HepG2 (cell line): ENCODE results near the gene PPM1G. TPM values are rescaled to one million over a fixed set of nuclear protein-coding genes. Genes with fewer than 3 reads are reported as not detected.
A peak's percentile ranks its signal among the peaks of the same experiment; 100 is the strongest.

Experiments used
- ATM ChIP-seq: fragments of 450-650 bp; IDR thresholded peaks from 2 replicates; pipeline ENCODE4 v1.7.1; 2017; ENCODE audit warnings: mild to moderate bottlenecking, borderline replicate concordance
- IKZF1 ChIP-seq: fragments of 450-650 bp; IDR thresholded peaks from 2 replicates; pipeline ENCODE4 v1.7.1; 2016
- MIER3 ChIP-seq: IDR thresholded peaks from 2 replicates; pipeline ENCODE4 v1.6.1; 2016; ENCODE audit warnings: missing compliant biosample characterization, borderline replicate concordance
- NFYC ChIP-seq: IDR thresholded peaks from 2 replicates; pipeline ENCODE4 v1.6.1; 2016; ENCODE audit warnings: missing genetic modification reagents, missing compliant biosample characterization
- PAX8 ChIP-seq: sonication (generic); formaldehyde crosslinking; IDR thresholded peaks from 2 replicates; pipeline ENCODE4 v1.8.0; 2022; ENCODE audit warnings: mild to moderate bottlenecking, missing genetic modification reagents, borderline replicate concordance
- PTBP1 ChIP-seq: fragments of 200-400 bp; formaldehyde crosslinking; IDR thresholded peaks from 2 replicates; pipeline ENCODE4 v1.6.1; 2018; ENCODE audit warnings: low read length, low read depth; ENCODE audit not compliant: poor library complexity, severe bottlenecking
- RBM39 ChIP-seq: fragments of 200-400 bp; formaldehyde crosslinking; IDR thresholded peaks from one replicate; pipeline ENCODE4 v1.6.1; 2018; ENCODE audit warnings: antibody characterized with exemption, mild to moderate bottlenecking, low read depth, low read length; ENCODE audit not compliant: poor library complexity, severe bottlenecking
- TAF15 ChIP-seq: fragments of 200-400 bp; formaldehyde crosslinking; IDR thresholded peaks from one replicate; pipeline ENCODE4 v1.6.1; 2018; ENCODE audit warnings: mild to moderate bottlenecking, low read depth, low read length; ENCODE audit not compliant: poor library complexity, severe bottlenecking
- ZFYVE20 ChIP-seq: sonication (generic); formaldehyde crosslinking; IDR thresholded peaks from 2 replicates; pipeline ENCODE4 v1.8.0; 2023; ENCODE audit warnings: low read depth, mild to moderate bottlenecking, moderate library complexity, missing genetic modification reagents, borderline replicate concordance
- ZNF224 ChIP-seq: sonication (generic); formaldehyde crosslinking; IDR thresholded peaks from 2 replicates; pipeline ENCODE4 v1.5.0; 2020; ENCODE audit warnings: mild to moderate bottlenecking, missing genetic modification reagents
- ZNF24 ChIP-seq: fragments of 450-650 bp; IDR thresholded peaks from 2 replicates; pipeline ENCODE4 v1.6.1; 2017; ENCODE audit warnings: antibody characterized with exemption, mild to moderate bottlenecking
- ZNF569 ChIP-seq: sonication (generic); formaldehyde crosslinking; IDR thresholded peaks from 2 replicates; pipeline ENCODE4 v1.5.0; 2020; ENCODE audit warnings: mild to moderate bottlenecking, missing genetic modification reagents, moderate library complexity, borderline replicate concordance
- ZNF724P ChIP-seq: sonication (generic); formaldehyde crosslinking; IDR thresholded peaks from 2 replicates; pipeline ENCODE4 v1.8.0; 2022; ENCODE audit warnings: missing genetic modification reagents, borderline replicate concordance
- ZNF773 ChIP-seq: sonication (generic); formaldehyde crosslinking; IDR thresholded peaks from 2 replicates; pipeline ENCODE4 v1.4.0; 2020; ENCODE audit warnings: missing genetic modification reagents, borderline replicate concordance
- polyA plus RNA-seq, 8 experiments: library from polyadenylated mRNA; depleted of rRNA in 3 of 8; stranded (reverse) in 7 of 8; unstranded in 1 of 8; fragments of >200 nt; fragmentation: Illumina TruSeq in 4 of 8; extraction: Trizol in 4 of 8; gene quantifications; 2 replicates each; pipeline versions ENCODE4 v1.2.1 to v1.2.3, GENCODE V29; 2011 to 2016; ENCODE audit warnings: low read depth in 4 of 8, missing spikeins in 1 of 8, mixed read lengths in 1 of 8; ENCODE audit not compliant: insufficient read depth in 1 of 8
- total RNA-seq, 5 experiments: library from RNA; depleted of rRNA; stranded (reverse); fragments of >200 nt; fragmentation: Illumina TruSeq; extraction: Trizol; gene quantifications; 2 replicates each; pipeline ENCODE4 v1.2.3, GENCODE V29; 2016; ENCODE audit warnings: low read depth in 1 of 5
- TF ChIP-seq, protein P1 (sequence below): sonication (generic); formaldehyde crosslinking; IDR thresholded peaks from 2 replicates; pipeline ENCODE4 v1.4.0; 2020; ENCODE audit warnings: missing genetic modification reagents, borderline replicate concordance
- TF ChIP-seq, protein P2 (sequence below): sonication (generic); formaldehyde crosslinking; IDR thresholded peaks from 2 replicates; pipeline ENCODE4 v1.9.0; 2021; ENCODE audit warnings: missing genetic modification reagents, mild to moderate bottlenecking, borderline replicate concordance
- TF ChIP-seq, protein P3 (sequence below): sonication (generic); formaldehyde crosslinking; IDR thresholded peaks from 2 replicates; pipeline ENCODE4 v1.4.0; 2020; ENCODE audit warnings: missing genetic modification reagents

The PPM1G gene
- total and polyA plus RNA-seq, 2 of the 13 experiments (the other 11 are each of a cell fraction or from before 2014, with no cell fraction given), result 58.2 to 213 TPM

DNA sequence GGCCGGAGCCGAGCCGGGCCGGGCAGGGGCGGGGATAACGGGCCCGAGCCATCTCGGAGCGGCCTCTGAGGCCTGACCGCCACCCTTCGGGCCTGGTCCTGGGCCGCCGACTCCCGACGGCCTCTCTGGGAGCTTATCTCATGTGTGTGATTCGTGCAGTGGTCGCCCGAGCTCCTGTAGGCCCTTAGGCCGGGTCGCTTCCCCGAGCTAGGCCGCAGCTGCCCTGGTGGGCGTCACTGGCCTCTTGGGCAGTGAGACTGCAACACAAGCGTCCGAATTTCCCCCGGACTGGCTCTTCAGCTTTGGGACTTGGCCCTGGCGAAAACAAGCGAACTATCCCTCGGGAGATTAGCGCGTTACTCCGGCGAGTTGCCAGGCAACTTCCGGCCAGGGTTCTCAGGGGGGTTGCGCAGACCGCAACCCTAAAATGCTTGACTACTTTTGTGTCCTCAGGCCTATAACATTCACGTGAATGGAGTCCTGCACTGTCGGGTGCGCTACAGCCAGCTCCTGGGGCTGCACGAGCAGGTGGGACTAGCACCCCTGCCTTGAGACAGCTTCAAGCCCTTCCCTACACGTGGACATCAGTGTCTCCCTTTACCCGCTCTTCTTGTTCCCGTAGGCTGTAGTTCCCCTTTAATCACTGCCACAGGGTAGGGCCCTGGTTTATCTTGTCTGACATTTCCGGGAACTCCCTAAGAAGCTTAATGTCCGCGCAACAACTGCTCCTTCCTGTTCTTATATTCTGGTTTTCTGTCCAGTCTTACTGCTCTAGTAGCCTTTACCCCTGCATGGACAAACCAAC lies 38.4 kb downstream of the PPM1G start (continued):
- TF ChIP-seq, protein P1, sequence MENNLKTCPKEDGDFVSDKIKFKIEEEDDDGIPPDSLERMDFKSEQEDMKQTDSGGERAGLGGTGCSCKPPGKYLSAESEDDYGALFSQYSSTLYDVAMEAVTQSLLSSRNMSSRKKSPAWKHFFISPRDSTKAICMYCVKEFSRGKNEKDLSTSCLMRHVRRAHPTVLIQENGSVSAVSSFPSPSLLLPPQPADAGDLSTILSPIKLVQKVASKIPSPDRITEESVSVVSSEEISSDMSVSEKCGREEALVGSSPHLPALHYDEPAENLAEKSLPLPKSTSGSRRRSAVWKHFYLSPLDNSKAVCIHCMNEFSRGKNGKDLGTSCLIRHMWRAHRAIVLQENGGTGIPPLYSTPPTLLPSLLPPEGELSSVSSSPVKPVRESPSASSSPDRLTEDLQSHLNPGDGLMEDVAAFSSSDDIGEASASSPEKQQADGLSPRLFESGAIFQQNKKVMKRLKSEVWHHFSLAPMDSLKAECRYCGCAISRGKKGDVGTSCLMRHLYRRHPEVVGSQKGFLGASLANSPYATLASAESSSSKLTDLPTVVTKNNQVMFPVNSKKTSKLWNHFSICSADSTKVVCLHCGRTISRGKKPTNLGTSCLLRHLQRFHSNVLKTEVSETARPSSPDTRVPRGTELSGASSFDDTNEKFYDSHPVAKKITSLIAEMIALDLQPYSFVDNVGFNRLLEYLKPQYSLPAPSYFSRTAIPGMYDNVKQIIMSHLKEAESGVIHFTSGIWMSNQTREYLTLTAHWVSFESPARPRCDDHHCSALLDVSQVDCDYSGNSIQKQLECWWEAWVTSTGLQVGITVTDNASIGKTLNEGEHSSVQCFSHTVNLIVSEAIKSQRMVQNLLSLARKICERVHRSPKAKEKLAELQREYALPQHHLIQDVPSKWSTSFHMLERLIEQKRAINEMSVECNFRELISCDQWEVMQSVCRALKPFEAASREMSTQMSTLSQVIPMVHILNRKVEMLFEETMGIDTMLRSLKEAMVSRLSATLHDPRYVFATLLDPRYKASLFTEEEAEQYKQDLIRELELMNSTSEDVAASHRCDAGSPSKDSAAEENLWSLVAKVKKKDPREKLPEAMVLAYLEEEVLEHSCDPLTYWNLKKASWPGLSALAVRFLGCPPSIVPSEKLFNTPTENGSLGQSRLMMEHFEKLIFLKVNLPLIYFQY (CRISPR knock-in tag), result no peak
- TF ChIP-seq ZNF224 (CRISPR knock-in tag) (no peak), RBM39 (no peak), ZNF724P (CRISPR knock-in tag) (no peak), ZNF773 (CRISPR knock-in tag) (peak; percentile 4; the same call in 1 of the 2 replicates), IKZF1 (no peak), MIER3 (CRISPR knock-in tag) (no peak), NFYC (CRISPR knock-in tag) (no peak), ATM (no peak), ZFYVE20 (CRISPR knock-in tag) (0 out of 2 replicates have a peak, but pooled peaks have one; percentile 12), PTBP1 (peak; percentile 45), ZNF569 (CRISPR knock-in tag) (0 out of 2 replicates have a peak, but pooled peaks have one; percentile 55), PAX8 (CRISPR knock-in tag) (no peak), TAF15 (no peak), ZNF24 (no peak)
- TF ChIP-seq, protein P2, sequence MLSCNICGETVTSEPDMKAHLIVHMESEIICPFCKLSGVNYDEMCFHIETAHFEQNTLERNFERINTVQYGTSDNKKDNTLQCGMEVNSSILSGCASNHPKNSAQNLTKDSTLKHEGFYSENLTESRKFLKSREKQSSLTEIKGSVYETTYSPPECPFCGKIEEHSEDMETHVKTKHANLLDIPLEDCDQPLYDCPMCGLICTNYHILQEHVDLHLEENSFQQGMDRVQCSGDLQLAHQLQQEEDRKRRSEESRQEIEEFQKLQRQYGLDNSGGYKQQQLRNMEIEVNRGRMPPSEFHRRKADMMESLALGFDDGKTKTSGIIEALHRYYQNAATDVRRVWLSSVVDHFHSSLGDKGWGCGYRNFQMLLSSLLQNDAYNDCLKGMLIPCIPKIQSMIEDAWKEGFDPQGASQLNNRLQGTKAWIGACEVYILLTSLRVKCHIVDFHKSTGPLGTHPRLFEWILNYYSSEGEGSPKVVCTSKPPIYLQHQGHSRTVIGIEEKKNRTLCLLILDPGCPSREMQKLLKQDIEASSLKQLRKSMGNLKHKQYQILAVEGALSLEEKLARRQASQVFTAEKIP, result no peak
- TF ChIP-seq, protein P3, sequence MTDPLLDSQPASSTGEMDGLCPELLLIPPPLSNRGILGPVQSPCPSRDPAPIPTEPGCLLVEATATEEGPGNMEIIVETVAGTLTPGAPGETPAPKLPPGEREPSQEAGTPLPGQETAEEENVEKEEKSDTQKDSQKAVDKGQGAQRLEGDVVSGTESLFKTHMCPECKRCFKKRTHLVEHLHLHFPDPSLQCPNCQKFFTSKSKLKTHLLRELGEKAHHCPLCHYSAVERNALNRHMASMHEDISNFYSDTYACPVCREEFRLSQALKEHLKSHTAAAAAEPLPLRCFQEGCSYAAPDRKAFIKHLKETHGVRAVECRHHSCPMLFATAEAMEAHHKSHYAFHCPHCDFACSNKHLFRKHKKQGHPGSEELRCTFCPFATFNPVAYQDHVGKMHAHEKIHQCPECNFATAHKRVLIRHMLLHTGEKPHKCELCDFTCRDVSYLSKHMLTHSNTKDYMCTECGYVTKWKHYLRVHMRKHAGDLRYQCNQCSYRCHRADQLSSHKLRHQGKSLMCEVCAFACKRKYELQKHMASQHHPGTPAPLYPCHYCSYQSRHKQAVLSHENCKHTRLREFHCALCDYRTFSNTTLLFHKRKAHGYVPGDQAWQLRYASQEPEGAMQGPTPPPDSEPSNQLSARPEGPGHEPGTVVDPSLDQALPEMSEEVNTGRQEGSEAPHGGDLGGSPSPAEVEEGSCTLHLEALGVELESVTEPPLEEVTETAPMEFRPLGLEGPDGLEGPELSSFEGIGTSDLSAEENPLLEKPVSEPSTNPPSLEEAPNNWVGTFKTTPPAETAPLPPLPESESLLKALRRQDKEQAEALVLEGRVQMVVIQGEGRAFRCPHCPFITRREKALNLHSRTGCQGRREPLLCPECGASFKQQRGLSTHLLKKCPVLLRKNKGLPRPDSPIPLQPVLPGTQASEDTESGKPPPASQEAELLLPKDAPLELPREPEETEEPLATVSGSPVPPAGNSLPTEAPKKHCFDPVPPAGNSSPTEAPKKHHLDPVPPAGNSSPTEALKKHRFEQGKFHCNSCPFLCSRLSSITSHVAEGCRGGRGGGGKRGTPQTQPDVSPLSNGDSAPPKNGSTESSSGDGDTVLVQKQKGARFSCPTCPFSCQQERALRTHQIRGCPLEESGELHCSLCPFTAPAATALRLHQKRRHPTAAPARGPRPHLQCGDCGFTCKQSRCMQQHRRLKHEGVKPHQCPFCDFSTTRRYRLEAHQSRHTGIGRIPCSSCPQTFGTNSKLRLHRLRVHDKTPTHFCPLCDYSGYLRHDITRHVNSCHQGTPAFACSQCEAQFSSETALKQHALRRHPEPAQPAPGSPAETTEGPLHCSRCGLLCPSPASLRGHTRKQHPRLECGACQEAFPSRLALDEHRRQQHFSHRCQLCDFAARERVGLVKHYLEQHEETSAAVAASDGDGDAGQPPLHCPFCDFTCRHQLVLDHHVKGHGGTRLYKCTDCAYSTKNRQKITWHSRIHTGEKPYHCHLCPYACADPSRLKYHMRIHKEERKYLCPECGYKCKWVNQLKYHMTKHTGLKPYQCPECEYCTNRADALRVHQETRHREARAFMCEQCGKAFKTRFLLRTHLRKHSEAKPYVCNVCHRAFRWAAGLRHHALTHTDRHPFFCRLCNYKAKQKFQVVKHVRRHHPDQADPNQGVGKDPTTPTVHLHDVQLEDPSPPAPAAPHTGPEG (CRISPR knock-in tag), result no peak
